GM19240 (cell line): ENCODE results near the gene CCSAP.

Source experiments
- DNase-seq: peaks from one replicate; pipeline ENCODE4 v3.0.0; 2011; ENCODE audit warnings: low spot score; ENCODE audit not compliant: insufficient read length

Gene CCSAP

GRCh38 chr1:229287267-229287666 is 55.6 kb downstream of the CCSAP start:
- DNase-seq = no peak

DNA sequence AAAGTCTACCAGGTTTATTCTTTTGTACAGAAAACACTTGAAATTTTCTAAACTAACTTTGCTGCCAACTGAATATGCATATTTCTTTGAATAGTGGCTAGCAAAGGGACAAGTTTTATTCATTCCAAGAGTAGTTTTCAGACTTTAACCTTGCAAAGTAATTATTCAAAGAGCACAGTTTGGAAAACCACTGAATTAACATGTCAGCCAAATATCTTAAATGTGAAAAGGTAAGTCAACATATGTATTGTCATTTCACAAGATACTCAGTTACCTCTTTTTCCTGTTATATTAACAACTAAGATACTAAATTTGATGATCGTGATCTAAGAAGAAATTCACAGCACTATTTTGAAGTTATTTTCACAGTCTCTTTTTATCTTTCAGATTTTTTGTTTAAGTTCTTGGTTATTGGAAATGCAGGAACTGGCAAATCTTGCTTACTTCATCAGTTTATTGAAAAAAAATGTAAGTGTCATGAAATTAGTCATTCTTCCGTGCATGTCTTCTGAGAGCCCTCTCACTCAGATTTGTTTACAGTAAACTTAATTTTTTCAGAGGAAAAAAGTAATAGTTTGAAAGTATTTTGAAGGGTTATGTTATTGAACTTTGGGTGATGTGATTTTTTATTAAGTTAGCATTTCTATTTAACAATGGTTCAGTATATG is 56.6 kb downstream of the CCSAP start:
- no peak for DNase-seq

DNA sequence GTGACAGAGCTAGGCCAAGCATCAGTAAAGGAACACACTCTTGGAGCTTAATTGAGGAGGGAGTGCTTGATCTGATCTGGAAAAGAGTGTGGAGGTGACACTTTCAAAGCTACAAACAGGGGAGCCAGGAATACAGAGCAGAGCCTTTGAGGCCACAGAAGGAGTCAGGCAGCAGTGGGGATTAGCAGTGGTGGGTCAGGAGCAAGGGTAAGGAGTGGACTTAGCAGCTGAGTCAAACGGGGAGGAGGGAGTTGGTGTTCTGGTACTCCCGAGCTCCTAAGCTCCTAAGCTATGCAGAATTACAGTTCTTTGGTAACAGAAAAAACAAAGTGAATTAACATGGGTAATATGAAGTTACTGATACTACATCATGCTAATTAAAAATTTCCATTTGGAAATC is 57.4 kb downstream of the CCSAP start:
- DNase-seq = no peak

DNA sequence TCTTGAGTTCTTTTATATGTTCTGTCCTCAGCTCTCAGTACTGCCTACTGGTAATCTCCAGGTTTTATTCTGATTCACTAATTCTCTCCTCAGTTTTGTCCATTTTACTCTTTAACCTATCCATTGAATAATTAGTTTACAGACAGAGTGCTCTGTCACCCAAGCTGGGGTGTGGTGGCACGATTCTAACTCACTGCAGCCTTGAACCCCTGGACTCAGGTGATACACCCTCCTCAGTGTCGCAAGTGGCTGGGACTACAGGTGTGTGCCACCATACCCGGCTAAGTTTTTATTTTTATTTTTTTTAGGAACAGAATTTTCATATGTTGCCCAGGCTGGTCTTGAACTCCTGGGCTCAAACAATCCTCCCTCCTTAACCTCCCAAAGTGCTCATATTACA is 58.0 kb downstream of the CCSAP start:
- DNase-seq = no peak

DNA sequence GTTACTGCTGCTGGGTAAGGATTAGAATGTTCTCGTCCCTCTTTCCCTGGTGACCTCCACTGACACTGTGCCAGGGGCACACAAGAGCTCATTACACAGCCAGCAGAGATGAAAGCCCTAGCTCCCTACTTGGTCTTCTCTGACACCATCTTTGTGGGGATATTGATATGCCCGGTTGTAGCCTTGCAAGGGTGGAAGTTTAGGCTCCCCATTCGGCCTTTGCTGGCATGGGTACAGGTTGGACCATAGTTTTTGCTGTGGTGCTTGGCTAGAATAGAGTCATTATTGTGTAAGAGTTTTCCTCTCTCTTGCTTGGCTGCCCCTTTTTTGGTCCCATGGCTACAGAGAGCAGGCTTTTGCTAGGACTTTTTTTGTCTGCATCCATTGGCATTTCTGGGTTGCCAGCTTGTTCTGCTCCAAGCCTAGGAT is 59.6 kb downstream of the CCSAP start:
- DNase-seq = no peak

- DNase-seq = no peak
Measured at GRCh38 chr1:229282295-229282823, 60.5 kb downstream of the CCSAP start.

- no peak for DNase-seq
Measured at GRCh38 chr1:229281339-229281926, 61.4 kb downstream of the CCSAP start.

DNA sequence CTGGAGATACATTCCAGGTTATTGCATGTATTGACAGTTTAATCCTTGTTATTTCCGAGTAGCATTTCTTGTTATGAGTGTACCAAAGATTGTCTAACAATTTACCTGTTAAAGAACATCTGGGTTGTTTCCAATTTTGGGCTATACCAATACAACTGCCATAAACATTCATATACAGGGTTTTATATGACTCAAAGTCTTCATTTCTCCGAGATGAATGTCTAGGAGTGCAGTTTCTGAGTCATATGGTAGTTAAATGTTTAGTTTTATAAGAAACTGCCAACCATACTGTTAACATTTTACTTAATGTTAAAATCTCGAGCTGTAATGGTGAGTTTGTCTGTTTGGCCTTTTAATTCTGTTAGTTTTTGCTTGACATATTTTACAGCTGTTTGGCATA is 61.9 kb downstream of the CCSAP start:
- DNase-seq = no peak

DNA sequence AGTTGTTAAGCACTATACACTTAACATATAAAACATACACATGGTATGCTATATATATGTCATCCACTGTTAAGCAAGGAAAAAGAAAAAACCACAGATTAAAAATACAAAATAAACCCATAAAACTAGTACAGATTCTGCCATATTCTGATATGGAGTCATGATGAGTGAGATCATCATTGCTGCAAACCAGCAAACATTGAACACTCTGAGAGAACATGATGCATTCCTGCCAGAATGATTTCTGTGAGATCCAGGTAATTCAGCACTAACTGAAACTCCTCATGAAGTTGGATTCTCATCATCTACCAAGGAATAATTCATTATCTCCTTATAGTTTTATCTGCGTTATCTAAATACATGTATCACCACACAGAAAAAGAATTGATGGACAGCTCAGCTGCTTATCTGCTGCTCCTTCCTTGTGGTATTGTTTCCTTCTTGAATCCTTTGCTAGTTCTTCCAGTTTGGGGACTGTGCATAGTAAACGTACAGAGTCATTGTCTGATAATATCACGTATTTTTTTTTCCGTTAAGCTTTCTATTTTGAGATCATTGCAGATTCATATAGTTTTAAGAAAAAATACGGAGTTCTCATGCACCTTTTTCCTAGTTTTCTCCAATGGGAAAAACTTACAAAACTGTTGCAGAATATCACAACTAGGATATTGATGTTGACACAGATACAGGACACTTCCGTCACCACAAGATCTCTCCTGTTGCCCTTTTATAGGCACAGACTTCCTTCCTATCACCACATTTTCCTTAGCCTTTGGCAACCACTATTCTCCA is 62.6 kb downstream of the CCSAP start:
- no peak for DNase-seq

DNA sequence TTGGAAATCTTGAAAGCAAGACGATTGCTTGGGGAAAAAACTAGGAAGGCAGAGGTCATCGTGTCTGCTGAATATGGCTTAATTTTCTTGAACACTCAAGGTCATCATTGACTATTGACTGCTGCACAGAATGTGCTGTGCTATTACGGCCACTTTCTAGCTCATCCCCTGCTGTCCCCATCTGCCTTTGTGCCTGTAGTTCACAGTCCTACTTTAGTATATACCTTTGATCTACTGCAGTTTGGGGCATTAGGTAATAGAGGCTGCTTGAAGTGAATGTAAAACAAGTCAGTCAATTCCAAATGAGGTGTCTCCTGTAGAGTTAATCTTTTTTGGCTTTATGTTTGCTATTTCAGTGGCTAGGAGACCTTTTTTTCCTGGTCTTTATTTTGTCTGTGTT is 63.6 kb downstream of the CCSAP start:
- no peak for DNase-seq

- DNase-seq = no peak
Measured at GRCh38 chr1:229278120-229278741, 64.6 kb downstream of the CCSAP start.

DNA sequence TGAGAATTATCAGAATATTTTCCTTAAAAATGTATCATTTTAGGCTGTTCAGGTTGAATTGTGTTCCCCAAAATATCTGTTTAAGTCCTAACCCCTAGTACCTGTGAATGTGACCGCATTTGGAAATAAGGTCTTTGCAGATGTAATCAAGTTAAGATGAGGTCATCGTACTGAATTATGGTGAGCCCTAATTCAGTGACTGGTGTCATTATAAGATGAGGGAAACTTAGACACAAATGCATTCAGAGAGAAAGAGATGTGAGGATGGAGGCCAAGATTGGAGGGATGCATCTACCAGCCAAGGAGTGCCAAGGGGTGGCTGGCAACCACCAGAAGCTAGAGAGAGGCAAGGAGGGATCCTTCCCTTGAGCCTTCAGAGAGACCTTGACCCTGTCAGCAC is 67.8 kb downstream of the CCSAP start:
- no peak for DNase-seq

DNA sequence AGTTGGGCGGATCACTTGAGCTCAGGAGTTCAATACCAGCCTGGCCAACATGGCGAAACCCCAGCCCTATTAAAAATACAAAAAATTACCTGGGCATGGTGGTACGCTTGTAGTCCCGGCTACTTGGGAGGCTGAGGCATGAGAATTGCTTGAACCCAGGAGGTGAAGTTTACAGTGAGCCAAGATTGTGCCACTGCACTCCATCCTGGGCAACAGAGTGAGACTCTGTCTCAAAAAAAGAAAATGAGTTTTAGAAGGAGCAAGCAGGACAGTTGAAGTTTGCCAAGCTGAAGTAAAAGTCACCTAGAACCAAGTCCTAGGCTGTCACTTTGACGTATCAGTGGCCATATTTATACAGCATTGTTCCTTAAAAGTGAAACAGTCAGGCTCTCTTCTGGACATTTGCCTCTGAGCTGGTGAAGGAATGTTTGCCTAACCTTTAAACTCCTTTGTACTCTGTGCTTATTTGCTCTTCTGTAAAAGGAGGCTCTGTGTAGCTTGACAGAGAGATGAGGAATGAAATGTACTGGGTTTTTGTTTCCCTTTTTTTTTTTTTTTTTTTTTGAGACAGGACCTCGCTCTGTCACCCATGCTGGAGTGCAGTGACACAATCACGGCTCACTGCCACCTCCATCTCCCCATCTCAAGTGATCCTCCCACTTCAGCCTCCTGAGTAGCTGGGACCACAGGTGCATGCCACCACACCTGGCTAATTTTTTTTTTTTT is 69.2 kb downstream of the CCSAP start:
- no peak for DNase-seq

- DNase-seq = no peak
Measured at GRCh38 chr1:229272164-229273158, 70.4 kb downstream of the CCSAP start.

DNA sequence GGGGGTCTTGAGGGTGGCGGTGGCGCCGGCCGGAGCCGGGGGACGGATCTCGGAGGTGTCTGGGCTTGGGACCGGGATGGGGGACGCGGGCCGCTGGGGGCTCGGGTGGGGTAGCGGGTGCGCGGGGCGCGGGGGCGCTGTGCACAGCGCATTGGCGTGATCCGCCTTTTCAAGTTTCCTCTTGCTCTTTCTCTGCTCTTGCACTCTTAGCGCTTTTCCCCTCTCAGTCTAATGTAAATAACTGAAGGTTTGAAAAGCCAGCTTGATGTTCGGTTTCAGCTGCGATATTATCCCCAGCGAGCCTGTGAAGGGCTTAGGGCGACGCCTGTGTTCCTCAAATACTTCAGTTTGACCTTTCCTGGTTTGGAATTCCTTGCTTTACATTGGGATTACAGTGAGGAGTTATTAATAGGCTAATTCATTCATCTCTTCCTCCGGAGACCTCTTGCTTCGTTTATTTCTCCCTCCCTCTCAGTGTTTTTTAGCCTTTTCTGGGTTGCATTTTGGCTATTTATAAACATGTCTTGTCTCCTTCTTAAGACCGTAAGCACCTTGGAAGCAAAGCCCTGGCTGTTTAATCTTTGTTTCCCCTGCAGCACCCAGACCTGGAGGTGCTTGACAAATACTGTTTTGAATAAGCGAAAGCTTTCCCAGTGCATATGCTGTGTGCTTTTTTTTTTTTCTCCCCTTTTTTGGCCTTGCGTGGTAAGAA is 71.2 kb downstream of the CCSAP start:
- DNase-seq = no peak
